Skeletal muscle tissue (tissue), 4 donors: ENCODE data around the gene PAIP2B. TPM values are rescaled to one million over a fixed set of nuclear protein-coding genes. Genes with fewer than 3 reads are reported as not detected.
A peak's percentile ranks its signal among the peaks of the same experiment; 100 is the strongest.
"Not testable (repeated sequence)": the region's sequence is repeated elsewhere in the genome, so short reads cannot be mapped to it uniquely, and the experiment has no call there.

Experiments
- H3K27ac ChIP-seq: one replicate; pipeline ENCODE4 v1.7.0; 2013; ENCODE audit warnings: mild to moderate bottlenecking, low read depth, low read length, inconsistent platforms
- H3K27me3 ChIP-seq, 3 donors: one replicate each; pipeline ENCODE4 v1.7.0; 2013; ENCODE audit warnings: low read length in 3 of 3; ENCODE audit not compliant: control insufficient read depth in 3 of 3, insufficient read depth in 3 of 3
- H3K36me3 ChIP-seq, 3 donors: one replicate each; pipeline ENCODE4 v1.7.0; 2013; ENCODE audit warnings: low read length in 3 of 3; ENCODE audit not compliant: control insufficient read depth in 3 of 3, insufficient read depth in 3 of 3
- H3K4me1 ChIP-seq, 3 donors: one replicate each; pipeline ENCODE4 v1.7.0; 2013; ENCODE audit warnings: low read length in 3 of 3, mild to moderate bottlenecking in 3 of 3; ENCODE audit not compliant: control insufficient read depth in 3 of 3, insufficient read depth in 3 of 3
- H3K4me3 ChIP-seq, 3 donors: one replicate each; pipeline ENCODE4 v1.7.0; 2013; ENCODE audit warnings: low read length in 3 of 3
- H3K9ac ChIP-seq, 3 donors: one replicate each; pipeline ENCODE4 v1.7.0; 2013; ENCODE audit warnings: low read length in 3 of 3, mild to moderate bottlenecking in 3 of 3, moderate library complexity in 2 of 3, low read depth in 1 of 3
- H3K9me3 ChIP-seq, 3 donors: one replicate each; pipeline ENCODE4 v1.7.0; 2013; ENCODE audit warnings: low read length in 3 of 3; ENCODE audit not compliant: control insufficient read depth in 3 of 3
- total RNA-seq: library from RNA; depleted of rRNA; stranded (reverse); fragments of >200 nt; gene quantifications from one replicate; pipeline ENCODE4 v1.2.3, GENCODE V29; 2014
- donor health status: Osteomylitis.

PAIP2B gene
- total RNA-seq, 1 donor from 2014 or later = 5.7 TPM

DNA sequence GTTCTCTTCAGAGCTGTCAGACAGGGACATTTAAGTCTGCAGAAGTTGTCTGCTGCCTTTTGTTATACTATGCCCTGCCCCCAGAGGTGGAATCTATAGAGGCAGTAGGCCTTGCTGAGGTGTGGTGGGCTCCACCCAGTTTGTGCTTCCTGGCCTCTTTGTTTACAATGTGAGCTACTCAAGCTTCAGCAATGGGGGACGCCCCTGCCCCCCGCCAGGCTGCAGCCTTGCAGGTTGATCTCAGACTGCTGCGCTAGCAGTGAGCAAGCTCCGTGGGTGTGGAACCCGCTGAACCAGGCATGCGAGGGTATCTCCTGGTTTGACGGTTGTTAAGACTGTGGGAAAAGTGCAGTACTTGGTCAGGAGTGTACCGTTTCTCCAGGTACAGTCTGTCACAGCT, 24.0 kb upstream of the PAIP2B start:
- Histone ChIP-seq H3K9ac (no peak overlapping the region), H3K27me3 (no peaks in the 10 kb centered on the region), H3K27ac (no peak overlapping the region), H3K4me1 (peaks cover 9 to 16% (median 15%) of the 10 kb centered on the region in 3 donors), H3K4me3 (no peak overlapping the region), H3K36me3 (no peaks in the 10 kb centered on the region), H3K9me3 (no peaks in the 10 kb centered on the region)

GRCh38 chr2:71244302-71244660, 17.4 kb upstream of the PAIP2B start:
- H3K9me3 ChIP-seq = no peaks in the 10 kb centered on the region
- no peak overlapping the region for H3K9ac ChIP-seq
- no peaks in the 10 kb centered on the region for H3K27me3 ChIP-seq
- H3K4me1 ChIP-seq = peaks cover 24 to 43% (median 42%) of the 10 kb centered on the region in 3 donors
- H3K27ac ChIP-seq = peak overlapping the region; percentile 77
- H3K4me3 ChIP-seq = no peak overlapping the region
- H3K36me3 ChIP-seq = no peaks in the 10 kb centered on the region

DNA sequence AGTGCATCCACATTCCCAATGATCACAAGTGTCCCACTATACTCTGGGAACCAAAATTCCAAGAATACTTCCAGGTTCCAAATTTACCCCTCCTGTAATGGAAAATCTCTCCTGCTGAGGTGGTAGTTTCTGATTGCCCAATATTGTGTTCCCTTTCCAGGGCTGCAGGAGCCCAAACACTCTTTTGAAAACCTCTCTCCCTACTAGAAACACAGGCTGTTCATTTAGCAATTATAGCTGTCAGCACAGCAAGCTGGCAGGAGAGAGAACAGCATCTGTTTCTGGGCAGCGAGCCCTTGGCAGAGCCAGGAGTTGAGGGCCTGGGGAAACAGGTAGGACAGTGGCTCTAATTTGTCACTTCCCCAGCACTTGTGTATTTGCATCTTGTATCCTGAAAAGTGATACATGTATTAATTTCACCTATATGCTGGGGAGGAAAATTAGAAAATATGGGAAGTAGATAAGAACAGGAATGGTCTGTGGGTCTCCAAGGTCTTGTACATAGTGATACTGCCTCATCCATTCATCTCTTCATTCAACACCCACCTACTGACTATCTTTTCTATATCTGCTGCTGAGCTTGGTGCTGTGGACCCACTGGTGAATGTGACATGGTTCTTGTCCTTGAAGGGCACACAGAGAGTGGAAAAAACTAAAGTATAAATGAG, 16.9 kb upstream of the PAIP2B start:
- peak overlapping the region in 1 of 3 donors; percentile 18 for H3K9ac ChIP-seq
- no peak overlapping the region for H3K4me3 ChIP-seq
- no peaks in the 10 kb centered on the region for H3K27me3 ChIP-seq
- no peaks in the 10 kb centered on the region for H3K9me3 ChIP-seq
- H3K36me3 ChIP-seq = no peaks in the 10 kb centered on the region
- peaks cover 25 to 47% (median 45%) of the 10 kb centered on the region in 3 donors for H3K4me1 ChIP-seq
- peak overlapping the region; percentile 77 for H3K27ac ChIP-seq

DNA sequence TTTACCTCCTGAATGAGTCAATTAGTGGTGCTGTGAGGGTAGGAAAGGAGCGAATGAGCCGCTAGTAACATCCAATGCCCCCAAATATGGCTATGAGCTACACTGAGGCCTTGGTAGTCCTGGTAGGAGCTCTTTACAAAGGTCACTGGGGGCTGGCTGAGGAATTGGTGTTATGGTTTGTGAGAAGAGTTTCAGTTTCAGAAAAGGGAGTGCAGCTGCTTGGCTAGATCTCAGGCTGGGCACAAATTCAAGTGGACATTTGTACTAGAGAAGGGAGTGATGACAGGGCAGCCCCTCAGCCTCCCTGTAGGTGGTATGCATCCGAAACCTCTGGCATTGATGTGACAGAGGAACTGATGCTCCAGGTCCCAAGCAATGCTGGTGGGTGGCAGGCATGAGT, 13.9 kb upstream of the PAIP2B start:
- no peak overlapping the region for H3K4me3 ChIP-seq
- H3K9ac ChIP-seq = peak overlapping the region in 2 of 3 donors; percentile 12 to 51
- peak overlapping the region; percentile 77 for H3K27ac ChIP-seq
- H3K27me3 ChIP-seq = no peaks in the 10 kb centered on the region
- H3K9me3 ChIP-seq = no peaks in the 10 kb centered on the region
- H3K4me1 ChIP-seq = peaks cover 36 to 70% (median 59%) of the 10 kb centered on the region in 3 donors
- no peaks in the 10 kb centered on the region for H3K36me3 ChIP-seq

DNA sequence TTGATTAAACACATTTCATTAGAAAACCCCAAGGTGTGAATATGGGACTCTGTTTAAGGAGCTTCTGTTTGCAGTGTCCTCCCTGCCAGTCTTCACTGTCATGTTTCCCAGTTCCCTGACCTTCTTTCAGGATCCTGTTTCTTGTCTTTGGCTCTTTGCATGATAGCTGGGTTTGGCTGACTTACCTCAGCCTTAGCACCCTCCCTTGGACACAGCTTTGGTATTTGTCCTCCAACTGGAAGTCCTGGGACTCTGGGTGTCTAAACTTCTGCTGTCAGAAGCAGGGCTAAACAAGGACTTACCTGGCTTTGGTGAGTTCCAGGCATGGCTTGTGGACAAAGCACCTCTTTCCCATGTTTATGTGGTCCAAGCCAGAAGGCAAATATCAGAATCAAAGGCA, 11.2 kb upstream of the PAIP2B start:
- no peaks in the 10 kb centered on the region for H3K36me3 ChIP-seq
- H3K4me1 ChIP-seq = peaks cover 36 to 57% (median 47%) of the 10 kb centered on the region in 3 donors
- H3K27me3 ChIP-seq = no peaks in the 10 kb centered on the region
- H3K9ac ChIP-seq = peak overlapping the region in 2 of 3 donors; percentile 52 to 57
- peak overlapping the region; percentile 69 for H3K27ac ChIP-seq
- H3K9me3 ChIP-seq = no peaks in the 10 kb centered on the region
- H3K4me3 ChIP-seq = no peak overlapping the region

GRCh38 chr2:71235930-71236587, 9.2 kb upstream of the PAIP2B start:
- Histone ChIP-seq H3K27me3 (no peaks in the 10 kb centered on the region), H3K27ac (peak overlapping the region; percentile 4), H3K9me3 (no peaks in the 10 kb centered on the region), H3K36me3 (no peaks in the 10 kb centered on the region), H3K9ac (peak overlapping the region in 1 of 3 donors; percentile 58), H3K4me3 (no peak overlapping the region), H3K4me1 (peaks cover 27 to 46% (median 35%) of the 10 kb centered on the region in 3 donors)

GRCh38 chr2:71233072-71233471, 6.2 kb upstream of the PAIP2B start:
- H3K4me3 ChIP-seq, H3K36me3 ChIP-seq, H3K9ac ChIP-seq, H3K27ac ChIP-seq, H3K9me3 ChIP-seq, H3K27me3 ChIP-seq: not testable (repeated sequence)
- peaks cover 6 to 19% (median 8%) of the 10 kb centered on the region in 3 donors for H3K4me1 ChIP-seq

DNA sequence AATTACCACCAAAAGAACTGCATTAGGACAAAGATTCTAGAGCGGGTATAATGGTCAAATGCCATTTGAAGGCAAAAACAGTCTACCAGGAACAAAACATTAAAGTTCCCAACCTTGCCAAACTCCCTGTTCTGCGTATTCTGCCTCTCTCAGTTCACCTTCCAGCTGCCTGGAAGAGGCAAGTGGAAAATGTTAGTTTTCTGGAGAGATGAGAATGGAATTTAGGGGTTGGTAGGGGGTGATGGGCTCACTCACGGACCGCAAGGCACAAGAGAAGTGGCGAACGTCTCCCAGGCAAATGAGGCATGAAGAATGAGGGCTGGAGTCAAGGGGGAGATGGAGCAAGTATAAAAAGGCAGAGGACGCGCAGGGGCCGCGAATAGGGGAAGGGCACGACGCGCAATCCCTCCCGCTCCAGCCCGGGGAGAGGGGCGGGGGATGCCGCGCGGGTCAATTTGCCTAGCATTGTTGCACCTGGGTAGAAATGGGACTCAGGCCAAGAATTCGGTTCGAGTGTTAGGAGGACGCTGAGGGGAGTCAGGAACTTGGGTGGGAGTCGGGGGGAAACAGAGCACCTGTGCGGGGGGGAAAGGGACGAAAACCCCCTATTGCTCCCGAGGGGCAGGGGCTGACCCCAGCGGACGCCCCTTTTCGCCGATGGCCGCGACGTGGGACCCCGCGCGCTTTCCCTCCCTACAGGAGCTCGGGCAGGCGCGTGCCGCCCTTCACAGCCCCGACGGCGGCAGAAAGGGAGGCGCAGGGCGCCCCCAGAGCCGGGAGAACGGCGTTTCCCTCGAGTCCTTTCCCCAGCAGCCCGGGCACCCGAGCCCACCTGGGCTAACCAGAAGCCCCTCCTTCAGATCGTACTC, 573 bp downstream of the PAIP2B start:
- Histone ChIP-seq H3K9me3 (no peaks in the 10 kb centered on the region), H3K36me3 (peaks cover 0 to 4% (median 0%) of the 10 kb centered on the region in 3 donors), H3K27me3 (no peaks in the 10 kb centered on the region), H3K27ac (peak overlapping the region; percentile 97), H3K4me3 (peak overlapping the region; percentile 91 to 97 (median 94)), H3K9ac (peak overlapping the region; percentile 82 to 97 (median 88)), H3K4me1 (peaks cover 4 to 13% (median 10%) of the 10 kb centered on the region in 3 donors)

- Histone ChIP-seq H3K9me3 (no peaks in the 10 kb centered on the region), H3K27me3 (no peaks in the 10 kb centered on the region), H3K27ac (peak overlapping the region; percentile 97), H3K9ac (peak overlapping the region; percentile 82 to 97 (median 88)), H3K4me3 (peak overlapping the region; percentile 91 to 97 (median 94)), H3K4me1 (peaks cover 4 to 13% (median 10%) of the 10 kb centered on the region in 3 donors), H3K36me3 (peaks cover 0 to 4% (median 0%) of the 10 kb centered on the region in 3 donors)
Measured at GRCh38 chr2:71224935-71225334, 2.0 kb downstream of the PAIP2B start.
